Lung (tissue), 12 donors: ENCODE data around the gene LMOD1. TPM values are rescaled to one million over a fixed set of nuclear protein-coding genes. Genes with fewer than 3 reads are reported as not detected.

ENCODE experiments used
- ATAC-seq: fragments of 200-7000 bp; cut with Tn5 transposase; one replicate; pipeline ENCODE4 v1.9.1; 2020; ENCODE audit warnings: moderate number of reproducible peaks; ENCODE audit not compliant: insufficient read depth, low FRiP score
- DNase-seq, 3 donors: peaks; one replicate each; pipeline ENCODE4 v3.0.0-alpha.2; 2013 to 2017
- H3K27ac ChIP-seq, 2 donors: one replicate each; pipeline ENCODE4 v1.5.1; 2013; ENCODE audit warnings: mild to moderate bottlenecking in 2 of 2, moderate library complexity in 2 of 2, control low read depth in 1 of 2, inconsistent platforms in 1 of 2, low read depth in 1 of 2, low read length in 1 of 2
- H3K27me3 ChIP-seq, 3 donors: one replicate each; pipeline ENCODE4 v1.5.1; 2013; ENCODE audit warnings: low read length in 2 of 3; ENCODE audit not compliant: control insufficient read depth in 3 of 3, insufficient read depth in 3 of 3
- H3K36me3 ChIP-seq, 4 donors: one replicate each; pipeline ENCODE4 v1.5.1; 2013; ENCODE audit warnings: low read length in 4 of 4, mild to moderate bottlenecking in 1 of 4, moderate library complexity in 1 of 4; ENCODE audit not compliant: control insufficient read depth in 4 of 4, insufficient read depth in 4 of 4
- H3K4me1 ChIP-seq, 5 donors: one replicate each; pipeline ENCODE4 v1.5.1; 2013; ENCODE audit warnings: low read length in 5 of 5, mild to moderate bottlenecking in 2 of 5, moderate library complexity in 1 of 5; ENCODE audit not compliant: control insufficient read depth in 5 of 5, insufficient read depth in 5 of 5
- H3K4me3 ChIP-seq: one replicate; pipeline ENCODE4 v1.5.1; 2013; ENCODE audit warnings: mild to moderate bottlenecking, control low read depth, moderate library complexity
- H3K9ac ChIP-seq, 2 donors: one replicate each; pipeline ENCODE4 v1.5.1; 2013; ENCODE audit warnings: low read length in 2 of 2, control low read depth in 1 of 2; ENCODE audit not compliant: insufficient read depth in 1 of 2
- H3K9me3 ChIP-seq, 4 donors: one replicate each; pipeline ENCODE4 v1.5.1; 2013; ENCODE audit warnings: low read length in 3 of 4, mild to moderate bottlenecking in 1 of 4, moderate library complexity in 1 of 4; ENCODE audit not compliant: control insufficient read depth in 4 of 4, insufficient read depth in 3 of 4
- CTCF ChIP-seq: IDR thresholded peaks from 2 replicates; pipeline ENCODE4 v1.5.1; 2012; ENCODE audit warnings: mild to moderate bottlenecking; ENCODE audit errors: control extremely low read depth, extremely low read depth
- WGBS, 2 donors: extraction: QIAGEN DNeasy Blood & Tissue Kit; methylation state at CpG; one replicate each; pipeline ENCODE4 v1.1.7; 2013; 5-methylcytosine and 5-hydroxymethylcytosine counted together
- polyA plus RNA-seq, 2 donors: library from polyadenylated mRNA; stranded (reverse); fragments of 200-250 nt; gene quantifications; one replicate each; pipeline ENCODE4 v1.2.1, GENCODE V29; 2013
- total RNA-seq, 2 donors: library from RNA; depleted of rRNA in 1 of 2; stranded (reverse); fragments of >200 nt in 1 of 2; gene quantifications; one replicate each; pipeline ENCODE4 v1.2.1, GENCODE V29; 2014 to 2021
- donor health status: control.
- donor health status: control.
- donor health status: Bipolar disorder and iron deficiency.
- donor health status: healthy.
- donor health status: DM: yes; HTN: yes; CAD: no.

The LMOD1 gene
- total and polyA plus RNA-seq, 4 donors: 9.6 to 25.1 (median 18.2) TPM

DNA sequence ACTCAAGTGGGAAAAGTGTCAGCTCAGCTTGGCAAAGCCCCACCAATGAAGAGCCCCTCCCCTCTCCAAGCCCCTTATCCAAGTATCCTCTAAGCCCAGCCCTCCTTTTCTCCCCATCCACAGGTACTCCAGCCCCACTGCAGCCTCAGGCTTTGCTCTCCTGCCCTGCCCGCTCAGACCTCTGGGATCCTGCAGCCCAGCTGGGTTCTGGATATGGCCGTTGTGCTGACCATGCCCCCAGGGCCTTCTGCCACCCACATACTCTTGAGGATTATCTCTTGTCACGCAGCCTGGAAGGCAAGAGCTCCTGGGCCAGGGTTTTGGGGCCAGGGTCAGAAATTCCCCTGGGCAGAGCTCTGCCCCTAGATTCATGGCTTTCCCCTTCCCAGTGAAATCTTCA is 52.9 kb downstream of the LMOD1 start:
- ATAC-seq (no peak), DNase-seq (no peak)
- Histone ChIP-seq H3K9me3 (no peaks in the 10 kb centered on the region), H3K9ac (no peak overlapping the region), H3K4me1 (peaks cover 0 to 10% (median 0%) of the 10 kb centered on the region in 5 donors), H3K36me3 (no peaks in the 10 kb centered on the region), H3K27ac (no peak overlapping the region), H3K27me3 (no peaks in the 10 kb centered on the region), H3K4me3 (no peak overlapping the region)
- WGBS, 2 donors: 67 to 84% methylated on average over 2 to 3 of the region's 3 CpGs
- no peak for TF ChIP-seq CTCF

DNA sequence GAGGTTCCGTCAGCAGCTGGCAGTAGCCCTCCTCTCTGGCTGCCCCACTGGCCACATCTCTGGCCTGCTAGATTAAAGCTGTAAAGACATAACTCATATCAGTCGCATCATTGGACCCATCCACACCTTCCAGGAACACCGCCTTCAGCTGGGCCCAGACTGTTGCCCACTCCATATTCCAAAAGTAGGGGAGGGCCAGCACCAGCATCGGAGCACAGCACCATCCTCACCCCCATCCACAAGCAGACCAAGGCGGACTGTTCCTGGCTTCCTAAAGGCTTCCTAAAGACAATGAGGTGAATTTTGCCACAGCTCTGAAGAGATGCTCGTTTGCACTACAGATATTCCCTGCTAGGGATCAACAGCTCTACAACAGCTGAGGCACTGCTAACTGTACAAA is 54.1 kb downstream of the LMOD1 start:
- WGBS, 2 donors: 91 to 96% methylated on average over 6 of the region's 6 CpGs
- H3K36me3 ChIP-seq: no peaks in the 10 kb centered on the region
- H3K9me3 ChIP-seq: no peaks in the 10 kb centered on the region
- H3K27me3 ChIP-seq: no peaks in the 10 kb centered on the region
- H3K9ac ChIP-seq: no peak overlapping the region
- ATAC-seq: no peak
- H3K4me1 ChIP-seq: peaks cover 0 to 17% (median 5%) of the 10 kb centered on the region in 5 donors
- no peak for TF ChIP-seq CTCF
- no peak overlapping the region for H3K27ac ChIP-seq
- H3K4me3 ChIP-seq: no peak overlapping the region
- no peak for DNase-seq

- ATAC-seq (no peak), DNase-seq (no peak)
- no peak for TF ChIP-seq CTCF
- whole genome bisulfite sequencing, 2 donors: 87 to 89% methylated on average over 5 of the region's 5 CpGs
- H3K9me3 ChIP-seq: no peaks in the 10 kb centered on the region
- H3K27me3 ChIP-seq: no peaks in the 10 kb centered on the region
- no peak overlapping the region for H3K9ac ChIP-seq
- H3K4me1 ChIP-seq: peaks cover 0 to 17% (median 5%) of the 10 kb centered on the region in 5 donors
- H3K27ac ChIP-seq: no peak overlapping the region
- no peaks in the 10 kb centered on the region for H3K36me3 ChIP-seq
- H3K4me3 ChIP-seq: no peak overlapping the region
Observed at GRCh38 chr1:201891451-201892045, 54.8 kb downstream of the LMOD1 start.
